A673 (cell line): Measurements from ENCODE around the gene TBC1D16.

ENCODE experiments used
- EZH2 ChIP-seq: fragments of 200-600 bp; sonication (generic); IDR thresholded peaks from 2 replicates; pipeline ENCODE4 v1.6.1; 2017; ENCODE audit warnings: borderline replicate concordance, low read depth, mild to moderate bottlenecking, mixed read lengths, antibody characterized with exemption, low read length; ENCODE audit not compliant: poor library complexity, severe bottlenecking
- TF ChIP-seq, protein P1 (sequence below): fragments of 300-800, 200-600 bp; sonication (generic); conservative IDR thresholded peaks from 2 replicates; pipeline ENCODE4 v1.5.1; 2017; ENCODE audit warnings: low read depth, mild to moderate bottlenecking, antibody characterized with exemption, low read length, moderate library complexity, mixed read lengths

- no peak for TF ChIP-seq EZH2
- TF ChIP-seq, protein P1, sequence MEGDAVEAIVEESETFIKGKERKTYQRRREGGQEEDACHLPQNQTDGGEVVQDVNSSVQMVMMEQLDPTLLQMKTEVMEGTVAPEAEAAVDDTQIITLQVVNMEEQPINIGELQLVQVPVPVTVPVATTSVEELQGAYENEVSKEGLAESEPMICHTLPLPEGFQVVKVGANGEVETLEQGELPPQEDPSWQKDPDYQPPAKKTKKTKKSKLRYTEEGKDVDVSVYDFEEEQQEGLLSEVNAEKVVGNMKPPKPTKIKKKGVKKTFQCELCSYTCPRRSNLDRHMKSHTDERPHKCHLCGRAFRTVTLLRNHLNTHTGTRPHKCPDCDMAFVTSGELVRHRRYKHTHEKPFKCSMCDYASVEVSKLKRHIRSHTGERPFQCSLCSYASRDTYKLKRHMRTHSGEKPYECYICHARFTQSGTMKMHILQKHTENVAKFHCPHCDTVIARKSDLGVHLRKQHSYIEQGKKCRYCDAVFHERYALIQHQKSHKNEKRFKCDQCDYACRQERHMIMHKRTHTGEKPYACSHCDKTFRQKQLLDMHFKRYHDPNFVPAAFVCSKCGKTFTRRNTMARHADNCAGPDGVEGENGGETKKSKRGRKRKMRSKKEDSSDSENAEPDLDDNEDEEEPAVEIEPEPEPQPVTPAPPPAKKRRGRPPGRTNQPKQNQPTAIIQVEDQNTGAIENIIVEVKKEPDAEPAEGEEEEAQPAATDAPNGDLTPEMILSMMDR, result no peak
These were observed 47.5 kb upstream of the TBC1D16 start for GRCh38 chr17:80083136-80083661.
